HG03108 (cell line): ENCODE results near the gene FTCD.
"Not testable (repeated sequence)": the region's sequence is repeated elsewhere in the genome, so short reads cannot be mapped to it uniquely, and the experiment has no call there.

Experiments
- ATAC-seq: cut with Tn5 transposase; IDR thresholded peaks from one replicate; pipeline ENCODE4 v1.9.1; 2021; ENCODE audit warnings: moderate library complexity; ENCODE audit not compliant: unreplicated experiment

FTCD gene

GRCh38 chr21:46140352-46141003 is 14.9 kb downstream of the FTCD start:
- not testable (repeated sequence) for ATAC-seq

GRCh38 chr21:46139686-46140085 is 15.7 kb downstream of the FTCD start:
- no peak for ATAC-seq

- no peak for ATAC-seq
These were observed 16.9 kb downstream of the FTCD start for GRCh38 chr21:46138383-46138970.

DNA sequence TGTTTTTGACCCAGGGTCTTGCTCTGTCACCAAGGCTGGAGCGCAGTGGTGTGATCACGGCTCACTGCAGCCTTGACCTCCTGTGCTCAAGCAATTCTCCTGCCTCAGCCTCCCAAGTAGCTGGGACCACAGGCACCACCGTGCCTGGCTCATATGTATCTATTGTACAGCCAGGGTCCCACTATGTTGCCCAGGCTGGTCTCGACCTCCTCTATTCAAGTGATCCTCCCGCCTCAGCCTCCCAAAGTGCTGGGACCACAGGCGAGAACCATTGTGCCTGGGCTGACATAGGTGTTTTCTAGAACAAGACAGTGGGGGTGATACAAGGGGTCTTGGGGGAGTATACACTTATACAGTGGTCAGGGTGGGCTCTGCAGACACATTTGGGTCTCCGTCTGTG is 17.5 kb downstream of the FTCD start:
- ATAC-seq, result no peak

- ATAC-seq, result no peak
These were observed 18.5 kb downstream of the FTCD start for GRCh38 chr21:46136739-46137349.

GRCh38 chr21:46135782-46136395 is 19.5 kb downstream of the FTCD start:
- ATAC-seq, result no peak

- ATAC-seq, result no peak
These were observed 23.3 kb downstream of the FTCD start for GRCh38 chr21:46131838-46132651.

- ATAC-seq, result no peak
These were observed 23.9 kb downstream of the FTCD start for GRCh38 chr21:46131588-46131837.

DNA sequence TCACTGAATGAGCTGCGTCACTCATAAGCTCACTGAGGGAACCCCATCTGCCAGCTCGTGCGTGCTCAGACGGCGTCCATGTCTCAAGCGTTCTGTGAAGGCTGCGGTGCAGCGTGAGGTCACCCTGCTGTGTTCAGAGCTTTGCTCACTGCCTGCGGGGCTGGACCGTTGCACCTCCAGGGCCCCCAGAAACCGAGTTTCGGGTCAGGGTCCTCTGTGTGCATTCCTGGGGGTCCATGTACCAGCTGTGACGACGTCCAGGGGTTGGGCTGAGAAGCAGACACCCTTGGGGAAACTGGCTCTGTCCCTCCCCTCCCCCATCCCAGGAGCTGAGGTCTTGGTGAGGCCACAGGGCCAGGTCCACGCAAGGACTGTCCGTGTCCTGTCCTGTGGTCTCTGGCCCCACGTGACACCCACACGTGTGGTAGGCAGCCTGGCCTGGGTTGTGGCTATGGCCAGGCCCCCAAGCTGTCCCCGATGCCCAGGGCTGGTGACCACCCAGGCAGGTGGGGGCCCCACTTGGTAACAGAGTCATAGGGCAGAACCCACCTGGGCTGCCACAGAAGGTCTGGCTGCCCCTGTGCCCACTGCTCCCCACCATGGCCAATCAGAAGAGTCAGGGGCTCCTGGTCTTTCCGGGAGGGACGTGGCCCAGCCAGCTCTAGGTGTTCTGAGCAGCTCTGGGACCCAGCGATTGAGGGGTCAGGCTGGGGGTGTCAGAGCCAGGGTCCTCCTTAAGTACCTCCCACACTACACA is 24.4 kb downstream of the FTCD start:
- no peak for ATAC-seq

DNA sequence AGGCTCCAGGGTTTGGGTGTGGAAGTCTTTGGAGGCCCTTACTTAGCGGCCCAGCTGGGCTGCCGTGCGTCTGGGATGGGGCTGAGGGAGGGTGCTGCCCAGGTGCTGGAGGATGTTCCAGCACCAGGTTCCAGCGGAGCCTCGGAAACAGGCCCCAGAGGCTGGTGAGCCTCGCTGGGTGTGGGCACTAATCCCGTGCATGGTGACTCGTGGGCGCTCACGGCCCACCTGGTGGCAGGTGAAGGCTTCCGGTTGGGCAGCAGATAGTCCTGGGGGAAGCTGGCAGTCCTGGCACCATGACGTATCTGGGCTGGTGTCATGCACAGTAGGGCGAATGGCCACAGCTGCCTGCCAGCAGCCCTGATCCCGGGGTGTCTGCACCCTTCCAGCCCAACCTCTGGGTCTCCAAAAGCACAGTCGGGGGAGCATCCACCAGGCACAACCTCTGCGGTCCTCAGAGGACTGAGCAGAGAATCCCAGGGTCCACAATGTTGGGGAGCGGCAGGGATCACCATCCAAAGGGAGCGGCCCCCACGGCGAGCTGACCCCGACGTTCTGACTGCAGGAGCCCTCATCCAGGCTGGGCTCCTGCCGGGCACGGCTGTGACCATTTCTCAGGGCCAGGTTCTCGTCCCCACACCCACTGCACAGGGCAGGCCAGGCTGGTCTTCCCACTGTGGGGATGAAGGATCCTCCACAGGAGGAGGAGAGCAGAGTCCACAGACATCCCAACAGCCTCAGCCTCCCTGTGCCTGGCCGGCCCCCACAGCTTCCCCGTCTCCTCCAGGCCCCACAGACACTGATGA is 25.3 kb downstream of the FTCD start:
- ATAC-seq, result no peak

GRCh38 chr21:46128933-46129571 is 26.3 kb downstream of the FTCD start:
- no peak for ATAC-seq

- no peak for ATAC-seq
These were observed 27.1 kb downstream of the FTCD start for GRCh38 chr21:46128106-46128932.

DNA sequence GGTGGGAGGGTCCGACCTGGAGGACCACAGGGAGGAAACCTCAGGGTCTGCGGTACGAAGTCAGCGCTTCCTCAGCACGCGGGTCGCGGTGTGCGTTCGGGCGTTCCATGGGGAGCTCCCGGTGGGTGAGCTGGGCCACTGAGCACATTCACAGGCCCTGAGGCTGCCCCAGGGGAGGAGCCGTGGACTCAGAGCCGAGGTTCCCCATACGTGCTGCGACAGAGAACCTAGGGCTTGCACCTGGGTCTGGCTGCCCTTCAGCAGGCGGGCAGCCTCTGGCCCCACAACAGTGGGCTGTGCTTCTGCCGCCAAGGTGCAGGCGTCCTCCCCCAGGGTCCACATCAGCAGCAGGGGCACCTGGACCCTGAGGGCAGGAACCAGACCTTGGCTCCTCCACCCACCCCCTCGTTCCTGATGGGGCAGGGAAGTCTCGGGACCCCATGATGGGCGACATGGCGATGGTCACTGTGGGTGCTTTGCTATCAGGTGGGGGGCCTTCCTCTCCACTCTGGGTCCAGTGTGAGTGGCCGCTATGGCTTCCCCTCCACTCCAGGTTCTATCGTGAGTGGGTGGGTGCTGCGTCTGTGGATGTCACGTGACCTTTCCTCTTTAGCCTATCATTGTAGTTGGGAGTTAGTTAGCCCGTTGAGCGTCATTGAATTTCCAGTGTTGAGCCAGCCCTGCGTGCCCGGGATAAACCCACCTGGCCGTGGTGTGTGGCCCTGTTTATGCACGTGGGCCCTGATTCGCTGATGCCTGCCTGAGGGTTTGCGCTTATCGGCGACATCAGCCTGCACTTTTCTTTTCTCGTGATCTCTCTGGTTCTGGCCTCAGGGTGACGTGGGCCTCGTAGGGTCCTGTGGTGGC is 27.9 kb downstream of the FTCD start:
- ATAC-seq, result no peak

- no peak for ATAC-seq
These were observed 28.8 kb downstream of the FTCD start for GRCh38 chr21:46126309-46127238.

GRCh38 chr21:46125846-46126301 is 29.5 kb downstream of the FTCD start:
- no peak for ATAC-seq
